ENCODE measurements around the gene ALKBH8.

GRCh38 chr11:107547961-107548360, 17.6 kb downstream of the ALKBH8 start:
- no peak for TF ChIP-seq CTCF (IDR thresholded peaks at IDR 0.05; ENCODE audit: low read length)
- TF ChIP-seq EZH2 (IDR thresholded peaks at IDR 0.05; ENCODE audit: borderline replicate concordance, low read length) = no peak
